B cell (primary cell): ENCODE data around the gene FMOD. TPM values are rescaled to one million over a fixed set of nuclear protein-coding genes. Genes with fewer than 3 reads are reported as not detected.

Source experiments
- ATAC-seq: fragments of 200-7000 bp; cut with Tn5 transposase; one replicate; pipeline ENCODE4 v1.10.0; 2021; ENCODE audit warnings: low read depth, mild to moderate bottlenecking, moderate number of reproducible peaks, moderate library complexity
- CTCF ChIA-PET: fragments of 350-600 bp; sonication (Branson Sonifier 250); formaldehyde crosslinking; loops from one replicate; lab custom pipeline; 2021; ENCODE audit warnings: antibody characterized with exemption, inconsistent platforms; lab: Charles Lee
- POLR2A ChIA-PET: fragments of 350-600 bp; sonication (Branson Sonifier 250); formaldehyde crosslinking; loops from one replicate; lab custom pipeline; 2021; ENCODE audit warnings: antibody characterized with exemption; lab: Charles Lee
- DNase-seq: peaks from one replicate; pipeline ENCODE4 v3.0.0; 2013
- H2AFZ ChIP-seq: 2 replicates; pipeline ENCODE4 v1.6.1; 2012; ENCODE audit warnings: mild to moderate bottlenecking, low read depth, low read length; ENCODE audit not compliant: insufficient read depth, poor library complexity, severe bottlenecking
- H3K27ac ChIP-seq, 2 donors: 1 replicate in 1 of 2; 2 replicates in 1 of 2; pipeline ENCODE4 v1.5.1; 2012 to 2013; ENCODE audit warnings: low read length in 2 of 2, mild to moderate bottlenecking in 2 of 2, moderate library complexity in 1 of 2
- H3K27me3 ChIP-seq, 4 experiments: fragments of 200-600 bp in 1 of 4; sonication (generic) in 1 of 4; replicated peaks in 1 of 4; 1 replicate in 2 of 4; 2 replicates in 2 of 4; pipeline versions ENCODE4 v1.6.1 to v1.7.0; 2013 to 2016; ENCODE audit warnings: low read length in 3 of 4, mild to moderate bottlenecking in 2 of 4, mixed read lengths in 1 of 4, moderate library complexity in 1 of 4; ENCODE audit not compliant: insufficient read depth in 4 of 4, control insufficient read depth in 3 of 4; ENCODE audit errors: control extremely low read depth in 1 of 4
- H3K36me3 ChIP-seq, 2 experiments: replicated peaks in 1 of 2; 1 replicate in 1 of 2; 2 replicates in 1 of 2; pipeline versions ENCODE4 v1.6.1 to v1.7.1; 2013; ENCODE audit warnings: low read length in 1 of 2; ENCODE audit not compliant: insufficient read depth in 2 of 2, control insufficient read depth in 1 of 2; ENCODE audit errors: control extremely low read depth in 1 of 2, extremely low read depth in 1 of 2
- H3K4me1 ChIP-seq, 2 donors: fragments of 200-600 bp in 1 of 2; sonication (generic) in 1 of 2; 1 replicate in 1 of 2; 2 replicates in 1 of 2; pipeline versions ENCODE4 v1.5.1 to v1.6.1; 2013 to 2017; ENCODE audit warnings: low read length in 2 of 2; ENCODE audit not compliant: control insufficient read depth in 2 of 2, insufficient read depth in 2 of 2
- H3K4me2 ChIP-seq: replicated peaks from 2 replicates; pipeline ENCODE3; 2012; ENCODE audit warnings: mild to moderate bottlenecking, low read depth, low read length; ENCODE audit not compliant: poor library complexity, severe bottlenecking
- H3K4me3 ChIP-seq, 5 experiments: fragments of 200-600 bp in 1 of 5; sonication (generic) in 1 of 5; 1 replicate in 3 of 5; 2 replicates in 2 of 5; pipeline versions ENCODE4 v1.5.1 to v1.7.0; 2011 to 2016; ENCODE audit warnings: low read length in 4 of 5, mild to moderate bottlenecking in 4 of 5, low read depth in 2 of 5, control low read depth in 1 of 5, moderate library complexity in 1 of 5; ENCODE audit not compliant: insufficient read depth in 1 of 5; ENCODE audit errors: control extremely low read depth in 1 of 5, extremely low read depth in 1 of 5
- H3K79me2 ChIP-seq: fragments of 200-600 bp; sonication (generic); one replicate; pipeline ENCODE4 v1.6.0; 2016; ENCODE audit warnings: low read length; ENCODE audit not compliant: control insufficient read depth, insufficient read depth
- H3K9ac ChIP-seq: fragments of 200-600 bp; sonication (generic); 2 replicates; pipeline ENCODE4 v1.6.1; 2017; ENCODE audit warnings: mild to moderate bottlenecking, low read length, moderate library complexity
- H3K9me3 ChIP-seq, 3 donors: one replicate each; pipeline versions ENCODE4 v1.6.1 to v1.7.1; 2013; ENCODE audit warnings: low read length in 2 of 3; ENCODE audit not compliant: control insufficient read depth in 2 of 3, insufficient read depth in 1 of 3; ENCODE audit errors: control extremely low read depth in 1 of 3
- H4K20me1 ChIP-seq: 2 replicates; pipeline ENCODE4 v1.6.0; 2012; ENCODE audit warnings: mild to moderate bottlenecking, low read length; ENCODE audit not compliant: insufficient read depth, control insufficient read depth, poor library complexity, severe bottlenecking
- H3K27ac Mint-ChIP-seq: one replicate; pipeline ENCODE4 v1.8.0; 2021; ENCODE audit warnings: mixed read lengths
- H3K27me3 Mint-ChIP-seq: one replicate; pipeline ENCODE4 v1.8.0; 2021; ENCODE audit warnings: mixed read lengths
- H3K4me1 Mint-ChIP-seq: one replicate; pipeline ENCODE4 v1.8.0; 2021; ENCODE audit warnings: mixed read lengths
- H3K4me3 Mint-ChIP-seq: one replicate; pipeline ENCODE4 v1.8.0; 2021; ENCODE audit warnings: mixed read lengths
- H3K9me3 Mint-ChIP-seq: one replicate; pipeline ENCODE4 v1.8.0; 2022; ENCODE audit warnings: mixed read lengths; ENCODE audit not compliant: insufficient read depth
- EZH2 ChIP-seq: IDR thresholded peaks from 2 replicates; pipeline ENCODE4 v1.6.1; 2012; ENCODE audit warnings: borderline replicate concordance, low read depth, mild to moderate bottlenecking, moderate library complexity, low read length; ENCODE audit not compliant: insufficient read depth, poor library complexity, severe bottlenecking
- WGBS: methylation state at CpG from one replicate; pipeline ENCODE4 v1.1.5; 2013; ENCODE audit warnings: missing lambda C conversion rate; ENCODE audit not compliant: insufficient coverage; 5-methylcytosine and 5-hydroxymethylcytosine counted together
- intact Hi-C: fragments of 100-400 bp; cut with micrococcal nuclease; formaldehyde crosslinking; loops from one replicate; pipeline ENCODE4 v1.10.0; 2022
- polyA plus RNA-seq: library from polyadenylated mRNA; depleted of rRNA; stranded (reverse); fragments of >200 nt; gene quantifications from 2 replicates; pipeline ENCODE4 v1.2.3, GENCODE V29; 2012
- total RNA-seq, 2 donors: library from RNA; stranded (reverse); fragments of 120-200 nt in 1 of 2; gene quantifications; 1 replicate in 1 of 2; 2 replicates in 1 of 2; pipeline versions ENCODE4 v1.2.3 to v1.2.4, GENCODE V29; 2013 to 2022
- TF ChIP-seq, protein P1 (sequence below): fragments of 200-600 bp; IDR thresholded peaks from one replicate; pipeline ENCODE4 v1.8.0; 2022; ENCODE audit warnings: antibody characterized with exemption, mild to moderate bottlenecking

Gene FMOD
- total and polyA plus RNA-seq, 2 donors (not counting 1 experiment from before 2014, with no cell fraction given): not detected

DNA sequence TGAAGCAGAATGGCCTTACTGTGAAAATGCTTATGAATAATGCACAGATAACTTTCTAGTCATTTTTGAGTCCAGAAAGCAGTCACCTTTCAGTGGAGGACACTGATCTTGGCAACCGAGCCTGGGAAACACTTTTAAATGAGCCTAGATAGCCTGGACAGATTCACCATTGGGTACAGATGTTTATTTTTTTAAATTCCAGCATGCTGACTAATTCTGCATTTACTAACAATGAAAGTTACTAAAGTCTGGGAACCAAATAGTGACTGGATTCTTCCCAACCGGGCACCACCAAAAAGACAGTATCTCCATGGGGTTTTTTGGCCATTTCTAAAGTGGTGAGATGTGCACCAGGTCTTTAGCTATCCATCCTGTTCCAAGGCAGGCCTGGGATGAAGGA, 3.3 kb upstream of the FMOD start:
- H3K27ac ChIP-seq: no peak overlapping the region
- H3K4me1 ChIP-seq: peaks cover 6 to 10% of the 10 kb centered on the region in 2 donors
- Mint-ChIP-seq H3K4me3 (no peak overlapping the region), H3K9me3 (no peaks in the 10 kb centered on the region), H3K4me1 (peaks cover 3% of the 10 kb centered on the region), H3K27ac (no peak overlapping the region), H3K27me3 (peaks cover 40% of the 10 kb centered on the region)
- no peak overlapping the region for H3K4me3 ChIP-seq
- no peak overlapping the region for H3K4me2 ChIP-seq
- H4K20me1 ChIP-seq: no peaks in the 10 kb centered on the region
- peaks cover 0 to 8% (median 0%) of the 10 kb centered on the region in 3 donors for H3K9me3 ChIP-seq
- ATAC-seq (no peak), DNase-seq (no peak)
- ChIA-PET POLR2A (no interaction called here), CTCF (interaction anchor here (3.3 to 8.1 kb wide), 2 partner anchors 13 to 86 kb away, joined by 12 to 83 read pairs; no protein-coding TSS in a partner anchor)
- H2AFZ ChIP-seq: no peak overlapping the region
- WGBS: 100% methylated on average over 1 of the region's 2 CpGs
- no peaks in the 10 kb centered on the region for H3K36me3 ChIP-seq
- intact Hi-C loops: no loop called here
- no peak for TF ChIP-seq EZH2
- TF ChIP-seq, protein P1, sequence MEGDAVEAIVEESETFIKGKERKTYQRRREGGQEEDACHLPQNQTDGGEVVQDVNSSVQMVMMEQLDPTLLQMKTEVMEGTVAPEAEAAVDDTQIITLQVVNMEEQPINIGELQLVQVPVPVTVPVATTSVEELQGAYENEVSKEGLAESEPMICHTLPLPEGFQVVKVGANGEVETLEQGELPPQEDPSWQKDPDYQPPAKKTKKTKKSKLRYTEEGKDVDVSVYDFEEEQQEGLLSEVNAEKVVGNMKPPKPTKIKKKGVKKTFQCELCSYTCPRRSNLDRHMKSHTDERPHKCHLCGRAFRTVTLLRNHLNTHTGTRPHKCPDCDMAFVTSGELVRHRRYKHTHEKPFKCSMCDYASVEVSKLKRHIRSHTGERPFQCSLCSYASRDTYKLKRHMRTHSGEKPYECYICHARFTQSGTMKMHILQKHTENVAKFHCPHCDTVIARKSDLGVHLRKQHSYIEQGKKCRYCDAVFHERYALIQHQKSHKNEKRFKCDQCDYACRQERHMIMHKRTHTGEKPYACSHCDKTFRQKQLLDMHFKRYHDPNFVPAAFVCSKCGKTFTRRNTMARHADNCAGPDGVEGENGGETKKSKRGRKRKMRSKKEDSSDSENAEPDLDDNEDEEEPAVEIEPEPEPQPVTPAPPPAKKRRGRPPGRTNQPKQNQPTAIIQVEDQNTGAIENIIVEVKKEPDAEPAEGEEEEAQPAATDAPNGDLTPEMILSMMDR: no peak
- no peaks in the 10 kb centered on the region for H3K79me2 ChIP-seq
- no peak overlapping the region for H3K9ac ChIP-seq
- H3K27me3 ChIP-seq: peaks cover 0 to 28% (median 6%) of the 10 kb centered on the region in 4 experiments

DNA sequence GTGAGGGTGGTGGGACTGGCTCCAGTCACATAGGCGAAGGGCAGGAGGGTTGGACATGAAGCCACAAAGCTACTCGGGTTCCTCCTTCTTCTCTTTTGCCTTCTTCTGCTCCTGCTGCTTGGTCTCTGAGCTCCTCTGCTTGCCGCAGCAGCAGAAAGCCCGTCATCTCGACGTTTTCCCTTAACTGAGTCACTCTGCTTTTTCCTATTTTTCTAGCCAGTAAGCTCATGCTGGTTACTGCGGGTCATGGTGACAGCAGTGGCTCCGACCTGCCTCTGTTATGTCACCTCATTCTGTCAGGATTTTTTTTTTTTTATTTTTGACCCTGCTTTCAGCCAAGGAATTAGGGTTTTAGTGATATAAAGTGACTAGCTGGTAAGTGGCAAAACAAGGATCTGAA, 2.6 kb upstream of the FMOD start:
- Histone ChIP-seq H3K9me3 (peaks cover 0 to 8% (median 0%) of the 10 kb centered on the region in 3 donors), H3K4me3 (no peak overlapping the region), H3K27me3 (peaks cover 0 to 28% (median 6%) of the 10 kb centered on the region in 4 experiments), H3K9ac (no peak overlapping the region), H3K36me3 (no peaks in the 10 kb centered on the region), H3K4me1 (peaks cover 6 to 10% of the 10 kb centered on the region in 2 donors), H3K27ac (no peak overlapping the region), H2AFZ (no peak overlapping the region), H3K79me2 (no peaks in the 10 kb centered on the region), H3K4me2 (no peak overlapping the region), H4K20me1 (no peaks in the 10 kb centered on the region)
- ATAC-seq (no peak), DNase-seq (no peak)
- Mint-ChIP-seq H3K4me3 (no peak overlapping the region), H3K27ac (no peak overlapping the region), H3K9me3 (no peaks in the 10 kb centered on the region), H3K4me1 (peaks cover 3% of the 10 kb centered on the region), H3K27me3 (peaks cover 36% of the 10 kb centered on the region)
- 72% methylated on average over 6 of the region's 8 CpGs for WGBS
- ChIA-PET POLR2A (interaction anchor here (0.7 kb wide), 1 partner anchor 26 kb away, joined by 3 read pairs; no protein-coding TSS in a partner anchor), CTCF (interaction anchor here (0.8 to 8.1 kb wide), 3 partner anchors 12 to 80 kb away, joined by 3 to 83 read pairs (median 3); no protein-coding TSS in a partner anchor)
- intact Hi-C loops: no loop called here
- TF ChIP-seq, protein P1: no peak
- no peak for TF ChIP-seq EZH2
